H1 (cell line): ENCODE data around the gene TMEM266.

Experiments
- CREB1 ChIP-seq: IDR thresholded peaks from 2 replicates; pipeline ENCODE4 v1.6.1; 2012; ENCODE audit warnings: inconsistent platforms
- CTCF ChIP-seq, 3 experiments: IDR thresholded peaks; 1 replicate in 2 of 3; 2 replicates in 1 of 3; pipeline versions ENCODE4 v1.5.1 to v1.6.1; 2011; ENCODE audit warnings: low read length in 3 of 3, mild to moderate bottlenecking in 3 of 3, inconsistent platforms in 2 of 3, low read depth in 1 of 3, moderate library complexity in 1 of 3; ENCODE audit not compliant: insufficient read depth in 1 of 3; ENCODE audit errors: control extremely low read depth in 1 of 3
- FOSL1 ChIP-seq: IDR thresholded peaks from 2 replicates; pipeline ENCODE4 v1.6.1; 2011; ENCODE audit warnings: mild to moderate bottlenecking, low read depth, low read length, moderate library complexity; ENCODE audit not compliant: insufficient read depth
- JUND ChIP-seq: IDR thresholded peaks from 2 replicates; pipeline ENCODE4 v1.6.1; 2011; ENCODE audit warnings: mild to moderate bottlenecking, improper control_type of control experiment, low read length
- POLR2A ChIP-seq, 2 experiments: IDR thresholded peaks; 1 replicate in 1 of 2; 2 replicates in 1 of 2; pipeline ENCODE4 v1.6.1; 2011; ENCODE audit warnings: low read depth in 2 of 2, low read length in 2 of 2, mild to moderate bottlenecking in 2 of 2; ENCODE audit errors: control extremely low read depth in 1 of 2
- SP1 ChIP-seq: IDR thresholded peaks from 2 replicates; pipeline ENCODE4 v1.6.1; 2011; ENCODE audit warnings: low read depth, low read length

- TF ChIP-seq CTCF (IDR thresholded peaks at IDR 0.05; ENCODE audit: control extremely low read depth in 1 of 3, insufficient read depth in 1 of 3, low read depth in 1 of 3, low read length in 3 of 3) (no peak), JUND (no peak), SP1 (no peak), POLR2A (IDR thresholded peaks at IDR 0.05; ENCODE audit: control extremely low read depth in 1 of 2, low read depth in 2 of 2, low read length in 2 of 2) (no peak), FOSL1 (no peak), CREB1 (no peak)
These were observed 140.9 kb downstream of the TMEM266 start for GRCh38 chr15:76200641-76201105.
